Measurements from ENCODE around the gene FSTL1.

The FSTL1 gene

DNA sequence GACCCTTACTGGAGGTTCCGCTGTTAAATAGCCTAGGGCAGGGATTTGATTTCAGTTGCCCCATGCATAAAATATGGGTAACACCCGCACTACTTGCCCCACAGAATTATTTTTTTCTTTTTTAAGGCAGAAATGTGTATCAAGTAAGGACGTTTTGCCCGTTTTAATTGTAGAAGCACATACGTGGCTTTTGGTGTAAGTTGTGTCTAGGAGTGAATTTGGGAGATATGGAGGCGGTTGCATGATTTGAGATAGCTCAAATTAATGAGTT is 101.0 kb downstream of the FSTL1 start:
- H2BK120ac ChIP-seq (ENCODE audit: low read depth, low read length), result no peak overlapping the region
- H2BK12ac ChIP-seq (ENCODE audit: low read length), result no peak overlapping the region
- peak overlapping the region; percentile 77 for H3K27ac ChIP-seq (replicated peaks; ENCODE audit: low read length)
- no peaks in the 10 kb centered on the region for H3K27me3 ChIP-seq (ENCODE audit: control insufficient read depth in 3 of 3, insufficient read depth in 3 of 3, low read depth in 1 of 3, low read length in 3 of 3)
- peak overlapping the region; percentile 81 for H3K18ac ChIP-seq (ENCODE audit: low read length)
- H2AFZ ChIP-seq (ENCODE audit: low read length), result peak overlapping the region; percentile 97
- H3K79me1 ChIP-seq (ENCODE audit: low read depth, low read length), result no peaks in the 10 kb centered on the region
- H4K8ac ChIP-seq (ENCODE audit: low read depth, low read length), result no peak overlapping the region
- H2BK15ac ChIP-seq (ENCODE audit: low read length), result no peak overlapping the region
- no peak overlapping the region for H3K23ac ChIP-seq (ENCODE audit: low read depth, low read length, poor library complexity)
- peak overlapping the region; percentile 69 for H3K4me2 ChIP-seq (ENCODE audit: insufficient read depth, low read length, poor library complexity, severe bottlenecking)
- no peaks in the 10 kb centered on the region for H3K9me3 ChIP-seq (replicated peaks in 1 of 2; ENCODE audit: control insufficient read depth in 2 of 2, insufficient read depth in 1 of 2, low read depth in 1 of 2, low read length in 2 of 2)
- peaks cover 0 to 23% of the 10 kb centered on the region in 2 donors for H3K36me3 ChIP-seq (replicated peaks in 1 of 2; ENCODE audit: control insufficient read depth in 2 of 2, insufficient read depth in 2 of 2, low read length in 2 of 2)
- no peak overlapping the region for H2BK5ac ChIP-seq (ENCODE audit: low read length)
- peaks cover 3% of the 10 kb centered on the region in 2 donors for H3K4me1 ChIP-seq (ENCODE audit: control insufficient read depth in 2 of 2, insufficient read depth in 1 of 2, low read depth in 1 of 2, low read length in 2 of 2)
- peak overlapping the region; percentile 81 to 95 for H3K4me3 ChIP-seq (ENCODE audit: low read length in 2 of 2)
- H2AK5ac ChIP-seq (ENCODE audit: low read depth, low read length), result no peak overlapping the region
- H3K14ac ChIP-seq (ENCODE audit: low read length), result no peak overlapping the region
- no peak for DNase-seq (ENCODE audit: low spot score)
- no peak overlapping the region for H3K4ac ChIP-seq (ENCODE audit: low read length)
- H4K91ac ChIP-seq (ENCODE audit: low read depth, low read length, poor library complexity), result no peak overlapping the region
- no CpG with 5 or more reads among the region's 6 CpGs for WGBS, 2 donors (ENCODE audit: extremely low coverage in 2 of 2, insufficient read length in 2 of 2, insufficient replicate concordance in 1 of 2)
- no peak overlapping the region for H3K9ac ChIP-seq (ENCODE audit: low read depth, low read length, poor library complexity)

- no peaks in the 10 kb centered on the region for H3K9me3 ChIP-seq (replicated peaks in 1 of 2; ENCODE audit: control insufficient read depth in 2 of 2, insufficient read depth in 1 of 2, low read depth in 1 of 2, low read length in 2 of 2)
- peak within 1 kb of the TSS; percentile 88 for H3K9ac ChIP-seq (ENCODE audit: low read depth, low read length, poor library complexity)
Measured at GRCh38 chr3:120348991-120349854, 101.6 kb downstream of the FSTL1 start, which contains the start of gene LRRC58. Gene LRRC58, minus strand, starts transcription at chr3:120349354. Its CDS starts 111 bp downstream, at chr3:120349243.

DNA sequence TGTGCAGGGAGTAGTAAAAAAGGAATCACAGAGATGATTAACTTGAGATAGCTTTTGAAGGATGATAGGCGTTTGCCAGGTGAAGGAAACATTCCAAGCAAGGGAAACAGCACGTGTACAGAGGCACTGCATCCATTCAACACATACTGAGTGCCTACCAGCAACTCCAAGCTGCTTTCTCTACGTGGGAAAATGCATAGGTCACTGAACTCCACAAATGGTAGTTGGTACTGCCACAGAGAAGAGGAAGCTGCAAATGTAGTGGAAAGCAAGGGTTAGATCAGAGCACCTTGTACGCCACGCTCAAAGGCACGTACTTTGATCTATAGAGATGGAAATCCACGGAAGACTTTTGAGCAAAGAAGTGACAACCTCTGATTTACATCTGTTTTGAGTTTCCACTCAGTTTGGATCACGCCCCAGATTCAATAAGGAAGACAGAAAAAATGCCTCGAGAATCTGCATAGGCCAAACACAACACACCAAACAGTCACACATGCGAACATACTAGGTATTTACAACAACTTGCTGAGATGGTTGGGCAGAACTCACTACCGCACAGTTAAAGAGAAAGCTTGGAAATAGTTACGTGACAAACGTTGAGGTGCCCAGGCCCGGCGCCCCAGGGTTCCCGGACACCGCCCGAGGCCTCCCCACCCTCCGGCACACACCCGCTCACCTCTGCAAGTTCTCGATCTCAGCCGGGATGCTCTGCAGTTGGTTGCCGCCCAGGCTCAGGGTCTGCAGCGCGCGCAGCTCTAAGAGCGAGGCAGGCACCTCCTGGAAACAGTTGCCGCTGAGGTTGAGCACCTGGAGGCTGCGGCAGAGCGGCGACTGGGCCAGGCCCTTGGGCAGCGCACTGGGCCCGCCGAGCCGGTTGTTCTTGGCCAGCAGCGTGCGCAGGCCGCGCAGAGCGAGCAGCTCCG is 102.5 kb downstream of the FSTL1 start:
- no peak overlapping the region for H4K8ac ChIP-seq (ENCODE audit: low read depth, low read length)
- no peak for DNase-seq (ENCODE audit: low spot score)
- no peak overlapping the region for H2AK5ac ChIP-seq (ENCODE audit: low read depth, low read length)
- H3K27me3 ChIP-seq (ENCODE audit: control insufficient read depth in 3 of 3, insufficient read depth in 3 of 3, low read depth in 1 of 3, low read length in 3 of 3), result no peaks in the 10 kb centered on the region
- peak overlapping the region; percentile 81 for H3K18ac ChIP-seq (ENCODE audit: low read length)
- peak overlapping the region; percentile 77 for H2BK5ac ChIP-seq (ENCODE audit: low read length)
- no peak overlapping the region for H4K91ac ChIP-seq (ENCODE audit: low read depth, low read length, poor library complexity)
- H2BK15ac ChIP-seq (ENCODE audit: low read length), result peak overlapping the region; percentile 72
- H3K14ac ChIP-seq (ENCODE audit: low read length), result no peak overlapping the region
- H2BK12ac ChIP-seq (ENCODE audit: low read length), result no peak overlapping the region
- H3K27ac ChIP-seq (replicated peaks; ENCODE audit: low read length), result peak overlapping the region; percentile 77
- H3K4me1 ChIP-seq (ENCODE audit: control insufficient read depth in 2 of 2, insufficient read depth in 1 of 2, low read depth in 1 of 2, low read length in 2 of 2), result peaks cover 3% of the 10 kb centered on the region in 2 donors
- H3K4ac ChIP-seq (ENCODE audit: low read length), result no peak overlapping the region
- peak overlapping the region; percentile 69 for H3K4me2 ChIP-seq (ENCODE audit: insufficient read depth, low read length, poor library complexity, severe bottlenecking)
- peak overlapping the region; percentile 81 to 95 for H3K4me3 ChIP-seq (ENCODE audit: low read length in 2 of 2)
- no peaks in the 10 kb centered on the region for H3K79me1 ChIP-seq (ENCODE audit: low read depth, low read length)
- peak overlapping the region; percentile 97 for H2AFZ ChIP-seq (ENCODE audit: low read length)
- peaks cover 0 to 2% of the 10 kb centered on the region in 2 donors for H3K9me3 ChIP-seq (replicated peaks in 1 of 2; ENCODE audit: control insufficient read depth in 2 of 2, insufficient read depth in 1 of 2, low read depth in 1 of 2, low read length in 2 of 2)
- H3K23ac ChIP-seq (ENCODE audit: low read depth, low read length, poor library complexity), result peak overlapping the region; percentile 51
- peak overlapping the region; percentile 88 for H3K9ac ChIP-seq (ENCODE audit: low read depth, low read length, poor library complexity)
- WGBS, 2 donors (ENCODE audit: extremely low coverage in 2 of 2, insufficient read length in 2 of 2, insufficient replicate concordance in 1 of 2), result no CpG with 5 or more reads among the region's 41 CpGs
- no peak overlapping the region for H2BK120ac ChIP-seq (ENCODE audit: low read depth, low read length)
- H3K36me3 ChIP-seq (replicated peaks in 1 of 2; ENCODE audit: control insufficient read depth in 2 of 2, insufficient read depth in 2 of 2, low read length in 2 of 2), result peaks cover 0 to 37% of the 10 kb centered on the region in 2 donors

More at GRCh38 chr3:120348991-120349854, 101.6 kb downstream of the FSTL1 start, which contains the start of gene LRRC58:
- peaks cover 3% of the 10 kb centered on the region in 2 donors for H3K4me1 ChIP-seq (ENCODE audit: control insufficient read depth in 2 of 2, insufficient read depth in 1 of 2, low read depth in 1 of 2, low read length in 2 of 2)
- H4K91ac ChIP-seq (ENCODE audit: low read depth, low read length, poor library complexity), result no peak within 1 kb of the TSS
- peak within 1 kb of the TSS; percentile 81 for H3K18ac ChIP-seq (ENCODE audit: low read length)
- peak within 1 kb of the TSS; percentile 72 for H2BK15ac ChIP-seq (ENCODE audit: low read length)
- H2BK12ac ChIP-seq (ENCODE audit: low read length), result no peak within 1 kb of the TSS
- no peak within 1 kb of the TSS for H2BK120ac ChIP-seq (ENCODE audit: low read depth, low read length)
- H3K23ac ChIP-seq (ENCODE audit: low read depth, low read length, poor library complexity), result peak within 1 kb of the TSS; percentile 51
- H2AFZ ChIP-seq (ENCODE audit: low read length), result peak within 1 kb of the TSS; percentile 97
- no peak within 1 kb of the TSS for H3K14ac ChIP-seq (ENCODE audit: low read length)
- H3K27me3 ChIP-seq (ENCODE audit: control insufficient read depth in 3 of 3, insufficient read depth in 3 of 3, low read depth in 1 of 3, low read length in 3 of 3), result no peaks in the 10 kb centered on the region
- H3K79me1 ChIP-seq (ENCODE audit: low read depth, low read length), result no peaks in the 10 kb centered on the region
- no peak within 1 kb of the TSS for H4K8ac ChIP-seq (ENCODE audit: low read depth, low read length)
- H3K4me3 ChIP-seq (ENCODE audit: low read length in 2 of 2), result peak within 1 kb of the TSS; percentile 81 to 95
- no CpG with 5 or more reads among the region's 95 CpGs for WGBS, 2 donors (ENCODE audit: extremely low coverage in 2 of 2, insufficient read length in 2 of 2, insufficient replicate concordance in 1 of 2)
- H3K4me2 ChIP-seq (ENCODE audit: insufficient read depth, low read length, poor library complexity, severe bottlenecking), result peak within 1 kb of the TSS; percentile 69
- H2AK5ac ChIP-seq (ENCODE audit: low read depth, low read length), result no peak within 1 kb of the TSS
- peaks cover 0 to 28% of the 10 kb centered on the region in 2 donors for H3K36me3 ChIP-seq (replicated peaks in 1 of 2; ENCODE audit: control insufficient read depth in 2 of 2, insufficient read depth in 2 of 2, low read length in 2 of 2)
- DNase-seq (ENCODE audit: low spot score), result peak; percentile 84
- H3K4ac ChIP-seq (ENCODE audit: low read length), result no peak within 1 kb of the TSS
- peak within 1 kb of the TSS; percentile 77 for H2BK5ac ChIP-seq (ENCODE audit: low read length)
- peak within 1 kb of the TSS; percentile 77 for H3K27ac ChIP-seq (replicated peaks; ENCODE audit: low read length)
